ENCODE measurements around the gene INPP4A. TPM values are rescaled to one million over a fixed set of nuclear protein-coding genes. Genes with fewer than 3 reads are reported as not detected.

The INPP4A gene
- total RNA-seq, 1 experiment from 2014 or later = 11.2 TPM

DNA sequence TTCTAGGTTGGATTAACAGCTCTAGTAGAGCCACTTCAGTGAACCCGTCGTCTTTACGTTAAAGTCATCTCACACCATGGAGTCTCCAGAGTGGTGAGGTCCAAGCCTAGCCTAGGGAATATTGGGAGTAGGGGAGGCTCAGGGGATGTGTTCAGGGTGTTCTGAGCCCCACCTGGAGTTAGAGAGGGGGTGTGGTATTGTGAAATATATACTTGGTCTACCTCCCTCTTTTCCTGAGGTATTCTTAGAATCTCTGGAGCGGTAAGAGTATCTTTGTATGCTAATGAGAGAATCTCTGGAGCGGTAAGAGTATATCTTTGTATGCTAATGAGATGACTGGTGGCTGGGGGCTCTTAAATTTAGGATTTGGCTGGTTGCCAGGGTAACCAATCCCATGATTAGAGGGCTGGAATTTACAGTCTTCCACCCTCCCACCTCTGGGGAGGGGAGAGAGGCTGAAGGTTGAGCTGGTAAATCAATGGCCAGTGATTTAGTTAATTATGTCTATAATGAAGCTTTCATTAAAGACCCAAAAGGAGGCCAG is 69.5 kb downstream of the INPP4A start:
- DNase-seq (ENCODE audit: low spot score) = no peak

- DNase-seq (ENCODE audit: low spot score) = no peak
These were observed 70.2 kb downstream of the INPP4A start for GRCh38 chr2:98514879-98515249.

- DNase-seq (ENCODE audit: low spot score) = peak; percentile 37
These were observed 70.8 kb downstream of the INPP4A start for GRCh38 chr2:98515250-98515991.

DNA sequence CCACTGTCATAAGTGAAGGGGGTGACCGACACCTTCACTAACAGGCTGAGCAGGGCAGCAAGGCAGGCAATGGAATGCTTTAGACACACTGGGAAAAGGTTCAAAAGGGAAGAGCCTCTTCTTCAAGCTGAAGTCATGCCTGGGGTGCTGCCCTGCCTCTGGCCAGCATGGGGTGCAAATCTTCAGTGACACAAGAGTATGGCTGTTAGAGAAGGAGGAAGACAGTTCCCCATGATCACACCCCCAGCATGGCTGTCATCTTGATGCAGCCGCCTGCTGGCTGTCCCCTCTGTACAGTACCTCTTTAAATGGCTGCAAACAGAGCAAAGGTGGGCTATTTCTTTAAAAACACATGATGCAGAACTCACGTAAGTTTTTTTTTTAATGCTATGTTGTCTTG is 71.9 kb downstream of the INPP4A start:
- DNase-seq (ENCODE audit: low spot score) = no peak

DNA sequence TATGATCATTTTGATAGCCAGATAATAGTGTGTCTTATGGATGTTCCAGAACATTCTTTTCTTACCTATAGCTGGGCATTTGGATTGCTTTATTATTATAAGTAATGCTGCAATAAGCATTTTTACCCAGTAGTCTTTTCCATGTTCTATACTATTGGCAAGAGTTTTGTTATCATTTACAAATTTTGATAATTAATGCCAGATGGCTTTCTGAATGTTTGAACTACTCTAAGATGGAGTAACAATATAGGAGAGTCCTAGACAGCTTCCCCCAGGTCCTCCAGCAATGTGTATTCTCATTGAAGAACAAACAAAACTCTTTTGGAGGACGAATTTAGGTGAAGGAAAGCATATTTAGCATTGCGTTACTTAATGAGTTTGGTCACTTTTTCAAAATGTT is 73.0 kb downstream of the INPP4A start:
- no peak for DNase-seq (ENCODE audit: low spot score)

- DNase-seq (ENCODE audit: low spot score) = no peak
These were observed 73.4 kb downstream of the INPP4A start for GRCh38 chr2:98518101-98518500.

DNA sequence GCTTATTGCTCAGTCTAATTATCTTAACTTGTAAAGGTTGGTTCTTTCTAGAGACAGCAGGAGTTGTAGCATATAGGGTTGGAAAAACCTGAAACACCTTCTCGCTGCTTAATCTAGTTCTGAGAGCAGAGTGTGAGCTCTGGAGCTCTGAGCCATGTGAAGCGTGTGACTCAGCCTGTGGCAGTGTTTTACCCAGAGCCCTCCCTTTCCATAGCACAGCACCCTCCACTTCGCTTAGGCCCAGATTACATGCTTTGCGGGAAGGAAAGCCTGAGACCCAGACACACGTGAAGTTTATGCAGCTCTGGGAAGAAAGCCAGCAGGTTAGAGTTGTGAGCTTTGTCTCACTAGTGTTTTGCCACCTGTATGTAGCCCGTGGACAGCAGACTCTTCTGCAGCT is 74.5 kb downstream of the INPP4A start:
- DNase-seq (ENCODE audit: low spot score) = no peak

DNA sequence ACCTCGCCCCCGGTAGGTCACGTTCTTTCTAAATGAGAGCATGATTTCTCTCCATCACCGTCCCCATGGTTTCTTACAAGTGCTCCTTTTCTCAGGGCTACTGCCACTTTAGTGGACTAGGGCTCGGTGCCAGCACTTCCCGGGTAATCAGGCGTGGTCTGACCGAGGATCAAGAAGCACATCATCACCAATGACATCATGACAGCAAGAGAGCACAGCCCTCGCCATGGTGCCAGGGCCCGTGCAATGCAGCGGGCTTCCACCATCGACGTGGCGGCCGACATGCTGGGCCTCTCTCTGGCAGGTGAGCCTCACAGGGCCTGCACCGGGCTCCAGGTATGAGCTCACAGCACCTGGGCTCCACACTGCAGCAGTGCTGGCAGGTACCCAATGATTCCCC is 75.2 kb downstream of the INPP4A start:
- no peak for DNase-seq (ENCODE audit: low spot score)

- no peak for DNase-seq (ENCODE audit: low spot score)
These were observed 76.1 kb downstream of the INPP4A start for GRCh38 chr2:98520806-98521205.

DNA sequence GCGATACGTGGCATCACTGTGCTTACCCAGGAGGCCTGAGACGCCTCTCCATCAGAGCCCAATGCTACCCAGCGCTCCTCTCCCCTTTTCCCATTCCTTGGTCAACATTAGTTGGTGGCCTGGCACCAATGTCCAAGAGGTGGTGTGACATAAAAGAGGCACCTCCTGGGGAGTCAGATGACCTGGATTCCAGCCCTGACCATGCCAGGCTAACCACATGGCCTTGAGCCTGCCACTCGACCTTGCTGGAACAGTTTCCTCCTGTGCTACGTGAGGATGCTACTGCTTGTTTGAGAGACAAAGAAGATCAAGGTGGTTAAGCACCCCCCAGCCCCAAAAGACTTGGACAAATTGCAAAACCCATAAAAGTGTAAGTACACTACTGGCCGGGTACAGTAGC is 76.6 kb downstream of the INPP4A start:
- DNase-seq (ENCODE audit: low spot score) = no peak

- no peak for DNase-seq (ENCODE audit: low spot score)
These were observed 78.2 kb downstream of the INPP4A start for GRCh38 chr2:98522854-98523253.

DNA sequence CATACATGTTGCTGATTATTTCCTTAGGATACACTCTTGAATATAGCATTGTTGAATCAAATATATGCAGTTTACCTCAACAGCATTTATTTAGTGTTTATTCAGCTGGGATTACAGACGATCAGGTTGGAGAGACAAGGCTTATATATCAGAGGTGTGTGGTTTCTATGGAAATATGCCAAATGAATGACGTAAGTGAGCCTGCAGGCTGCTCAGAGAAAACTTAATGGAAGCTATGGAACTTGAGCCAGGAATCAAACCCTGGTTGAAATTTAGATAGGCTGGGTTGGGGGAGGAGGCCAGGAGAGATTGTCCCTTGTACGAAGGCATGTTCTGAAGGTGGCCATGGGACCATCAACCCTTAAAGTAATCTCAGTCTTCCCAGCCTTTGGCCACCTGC is 79.5 kb downstream of the INPP4A start:
- DNase-seq (ENCODE audit: low spot score) = peak; percentile 42

DNA sequence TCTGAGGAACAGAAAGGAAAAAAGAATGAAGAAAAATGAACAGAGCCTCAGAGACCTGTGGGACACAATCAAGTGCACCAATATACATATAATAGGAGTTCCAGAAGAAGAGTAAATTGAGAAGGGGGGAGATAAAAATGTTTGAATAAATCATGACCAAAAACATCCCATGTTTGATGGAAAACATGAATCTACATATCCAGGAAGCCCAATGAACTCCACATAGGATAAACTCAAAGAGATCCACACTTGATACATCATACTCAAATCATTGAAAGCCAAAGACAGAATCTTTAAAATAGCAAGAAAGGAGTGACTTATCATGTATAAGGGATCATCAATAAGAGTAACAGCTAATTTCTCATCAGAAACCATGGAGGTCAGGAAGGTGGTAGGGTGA is 83.7 kb downstream of the INPP4A start:
- DNase-seq (ENCODE audit: low spot score) = no peak

DNA sequence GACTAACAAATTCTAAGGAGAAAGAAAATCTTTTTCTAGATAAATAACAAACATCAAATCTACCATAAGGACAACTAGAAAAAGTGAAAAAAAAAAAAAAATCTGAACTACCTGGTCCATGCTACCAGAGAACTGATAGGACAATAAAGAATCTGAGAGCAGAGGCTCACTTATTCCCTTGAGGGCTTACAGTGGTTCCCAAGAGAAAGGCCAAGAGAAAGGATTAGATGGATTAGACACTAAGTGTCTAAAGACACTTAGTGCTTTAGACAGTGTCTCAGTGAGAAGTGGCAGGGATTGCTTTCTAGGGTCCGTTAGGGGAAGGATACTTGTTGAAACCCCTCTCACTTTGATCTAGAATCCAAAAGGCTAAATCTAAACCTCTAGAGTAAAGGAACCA is 85.5 kb downstream of the INPP4A start:
- DNase-seq (ENCODE audit: low spot score) = no peak

GRCh38 chr2:98532756-98533155 is 88.1 kb downstream of the INPP4A start:
- no peak for DNase-seq (ENCODE audit: low spot score)

DNA sequence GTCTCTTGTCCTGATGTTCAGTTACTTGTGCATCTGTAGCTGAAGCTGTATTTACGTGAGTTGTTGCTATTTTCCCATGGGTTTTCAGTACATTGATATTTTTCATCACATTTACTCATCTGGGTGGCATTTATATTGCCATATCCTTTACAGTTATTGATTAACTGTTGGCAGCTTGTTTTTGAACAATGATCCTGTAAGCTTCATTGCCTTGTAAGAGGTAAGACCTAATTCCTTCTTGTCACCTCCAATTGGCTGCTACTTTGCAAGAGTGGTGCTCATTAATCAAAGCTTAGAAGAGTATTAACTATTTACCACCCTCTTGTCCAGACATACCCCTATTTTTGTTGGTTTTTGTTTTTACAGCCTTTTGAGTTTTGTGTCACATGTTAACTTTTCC is 88.9 kb downstream of the INPP4A start:
- DNase-seq (ENCODE audit: low spot score) = no peak

DNA sequence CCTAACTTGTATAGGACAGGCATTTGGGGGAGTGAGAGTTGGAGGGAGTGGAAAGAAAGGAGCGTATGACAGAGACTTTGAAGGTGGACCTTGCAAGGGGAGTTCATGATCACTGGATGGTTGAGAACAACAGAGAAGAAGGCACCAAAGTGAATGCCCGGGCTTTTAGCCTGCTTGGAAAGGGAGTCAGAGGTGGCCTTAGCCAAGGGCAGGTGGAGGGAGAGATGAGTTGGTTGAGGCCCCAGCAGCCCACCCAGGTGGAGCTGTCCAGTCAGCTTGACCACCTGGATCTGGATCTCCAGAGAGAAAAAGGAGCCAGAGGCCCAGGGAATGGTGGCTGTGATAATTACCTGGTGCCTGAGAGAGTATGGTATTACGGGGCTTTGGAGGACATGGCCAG is 90.1 kb downstream of the INPP4A start:
- DNase-seq (ENCODE audit: low spot score) = no peak

DNA sequence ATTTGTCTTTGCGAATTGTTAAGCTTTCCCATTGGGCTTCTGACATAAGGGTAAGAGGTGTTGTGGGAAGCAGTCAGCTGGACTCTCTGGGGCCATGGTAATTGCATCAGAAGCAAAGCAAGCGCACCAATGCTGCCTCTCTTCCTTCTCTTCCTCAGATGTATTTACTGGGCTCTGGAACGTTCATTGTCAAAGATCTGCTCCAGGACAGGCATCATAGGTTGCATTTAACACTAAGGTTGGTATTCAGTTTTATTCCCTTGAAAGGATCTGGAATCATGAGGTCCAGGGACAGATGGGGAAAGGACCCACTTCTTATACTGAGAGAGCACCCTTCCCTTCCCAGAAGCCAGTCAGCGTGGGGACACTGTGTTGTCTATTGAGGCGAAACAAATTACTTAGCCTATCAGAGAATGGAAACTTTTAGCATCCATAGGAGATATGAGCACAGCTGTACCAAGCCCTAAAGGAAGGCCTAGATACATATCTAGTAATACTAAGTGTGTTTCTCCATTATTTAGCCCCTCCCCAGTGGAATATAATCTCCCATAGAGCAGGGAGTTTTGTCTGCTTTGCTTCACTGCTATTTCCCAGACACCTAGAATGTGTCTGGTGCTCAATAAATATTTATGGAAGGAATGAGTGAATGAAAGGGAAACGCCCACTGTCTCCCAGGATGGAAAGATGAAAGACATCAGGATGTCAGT is 91.5 kb downstream of the INPP4A start:
- DNase-seq (ENCODE audit: low spot score) = no peak

- no peak for DNase-seq (ENCODE audit: low spot score)
These were observed 92.9 kb downstream of the INPP4A start for GRCh38 chr2:98537390-98538126.

- no peak for DNase-seq (ENCODE audit: low spot score)
These were observed 93.8 kb downstream of the INPP4A start for GRCh38 chr2:98538280-98539041.

- no peak for DNase-seq (ENCODE audit: low spot score)
These were observed 94.5 kb downstream of the INPP4A start for GRCh38 chr2:98539056-98539735.

All from H4 (cell line).